GM13976 (cell line): ENCODE data around the gene MRPL44.

ENCODE experiments used
- DNase-seq: peaks from one replicate; pipeline ENCODE4 v3.0.0; 2012; ENCODE audit warnings: low spot score
- CTCF ChIP-seq: IDR thresholded peaks from 2 replicates; pipeline ENCODE4 v1.5.1; 2012; ENCODE audit warnings: borderline replicate concordance, mild to moderate bottlenecking; ENCODE audit not compliant: insufficient read depth; ENCODE audit errors: extremely low read depth, missing control alignments, control extremely low read depth
- in situ Hi-C: fragments of 300-500 bp; cut with MboI; formaldehyde crosslinking; loops from one replicate; pipeline ENCODE4 v1.12.0; 2022; ENCODE audit warnings: low sequenced_read_pairs, mixed read lengths, inconsistent platforms; ENCODE audit not compliant: unreplicated experiment

MRPL44 gene

GRCh38 chr2:223944166-223944702, 13.0 kb upstream of the MRPL44 start:
- no peak for TF ChIP-seq CTCF
- in situ Hi-C loops, result no loop called here
- peak; percentile 57 for DNase-seq

- no peak for TF ChIP-seq CTCF
- peak; percentile 94 for DNase-seq
- in situ Hi-C loops, result no loop called here
These were observed 12.3 kb upstream of the MRPL44 start, which contains the start of gene WDFY1 for GRCh38 chr2:223944703-223945531. Gene WDFY1 (minus strand): TSS chr2:223945335. CDS start chr2:223945284, 51 bp downstream.

GRCh38 chr2:223945755-223946154, 11.5 kb upstream of the MRPL44 start:
- no peak for TF ChIP-seq CTCF

GRCh38 chr2:223947711-223948205, 9.5 kb upstream of the MRPL44 start:
- no peak for TF ChIP-seq CTCF
- DNase-seq, result no peak
- in situ Hi-C loops, result no loop called here

More at GRCh38 chr2:223945755-223946154, 11.5 kb upstream of the MRPL44 start:
- DNase-seq, result no peak
- in situ Hi-C loops, result no loop called here

GRCh38 chr2:223949241-223949840, 7.9 kb upstream of the MRPL44 start:
- no peak for TF ChIP-seq CTCF
- no peak for DNase-seq
- in situ Hi-C loops, result no loop called here

GRCh38 chr2:223950448-223951347, 6.6 kb upstream of the MRPL44 start:
- no peak for DNase-seq
- in situ Hi-C loops, result no loop called here
- TF ChIP-seq CTCF, result no peak
